ENCODE data around the gene UGT1A6.

GRCh38 chr2:233699424-233700027 is 6.8 kb downstream of the UGT1A6 start:
- TF ChIP-seq CTCF (IDR thresholded peaks at IDR 0.05 in 8 of 11, conservative IDR thresholded peaks at IDR 0.05 in 3 of 11) (no peak), POLR2A (IDR thresholded peaks at IDR 0.05) (no peak), POLR2AphosphoS5 (IDR thresholded peaks at IDR 0.05) (no peak)

All from spleen (tissue), 7 donors.